Keratinocyte (primary cell): ENCODE measurements around the gene ARMC2. TPM values are rescaled to one million over a fixed set of nuclear protein-coding genes. Genes with fewer than 3 reads are reported as not detected.

ENCODE experiments used
- DNase-seq: peaks from one replicate; pipeline ENCODE4 v3.0.0-alpha.2; 2011; ENCODE audit warnings: low read depth, missing footprints, low spot score
- FAIRE-seq: peaks from 2 replicates; lab custom pipeline; 2011; peaks lifted over from hg19 to GRCh38; lab: Jason Lieb, UNC
- H2AFZ ChIP-seq: 2 replicates; pipeline ENCODE4 v1.6.0; 2012; ENCODE audit warnings: low read length, control low read depth, inconsistent platforms; ENCODE audit not compliant: control insufficient read depth
- H3K27ac ChIP-seq: 2 replicates; pipeline ENCODE4 v1.5.1; 2011; ENCODE audit warnings: low read length; ENCODE audit not compliant: control insufficient read depth, insufficient read depth
- H3K27me3 ChIP-seq: 3 replicates; pipeline ENCODE4 v1.6.0; 2011; ENCODE audit warnings: low read length; ENCODE audit not compliant: control insufficient read depth, insufficient read depth; ENCODE audit errors: extremely low read depth
- H3K36me3 ChIP-seq, 2 experiments: 2 replicates in 1 of 2; 3 replicates in 1 of 2; pipeline ENCODE4 v1.5.1; 2011; ENCODE audit warnings: low read length in 2 of 2, mild to moderate bottlenecking in 1 of 2; ENCODE audit not compliant: control insufficient read depth in 2 of 2, insufficient read depth in 2 of 2; ENCODE audit errors: extremely low read depth in 1 of 2
- H3K4me1 ChIP-seq: 3 replicates; pipeline ENCODE4 v1.5.1; 2011; ENCODE audit warnings: low read length; ENCODE audit not compliant: control insufficient read depth, insufficient read depth; ENCODE audit errors: extremely low read depth
- H3K4me2 ChIP-seq: 3 replicates; pipeline ENCODE4 v1.6.0; 2011; ENCODE audit warnings: low read depth, low read length; ENCODE audit not compliant: control insufficient read depth, insufficient read depth; ENCODE audit errors: extremely low read depth
- H3K4me3 ChIP-seq, 3 experiments: fragments of 200-600 bp in 1 of 3; sonication (generic) in 1 of 3; 2 replicates in 2 of 3; 3 replicates in 1 of 3; pipeline ENCODE4 v1.5.1; 2011 to 2016; ENCODE audit warnings: low read length in 3 of 3, mild to moderate bottlenecking in 3 of 3, control low read depth in 2 of 3, inconsistent platforms in 1 of 3, low read depth in 1 of 3, mixed read lengths in 1 of 3, mixed run types in 1 of 3, moderate library complexity in 1 of 3; ENCODE audit not compliant: control insufficient read depth in 2 of 3, insufficient read depth in 2 of 3; ENCODE audit errors: extremely low read depth in 1 of 3
- H3K79me2 ChIP-seq: 2 replicates; pipeline ENCODE4 v1.6.0; 2012; ENCODE audit warnings: low read length; ENCODE audit not compliant: control insufficient read depth, insufficient read depth
- H3K9ac ChIP-seq: 3 replicates; pipeline ENCODE4 v1.6.0; 2011; ENCODE audit warnings: low read length; ENCODE audit not compliant: control insufficient read depth, insufficient read depth; ENCODE audit errors: extremely low read depth
- H3K9me1 ChIP-seq: 3 replicates; pipeline ENCODE4 v1.6.0; 2011; ENCODE audit warnings: low read length; ENCODE audit not compliant: control insufficient read depth, insufficient read depth; ENCODE audit errors: extremely low read depth
- H3K9me3 ChIP-seq: 2 replicates; pipeline ENCODE4 v1.5.1; 2012; ENCODE audit warnings: low read depth, low read length; ENCODE audit not compliant: control insufficient read depth
- H4K20me1 ChIP-seq: 3 replicates; pipeline ENCODE4 v1.6.0; 2011; ENCODE audit warnings: low read length; ENCODE audit not compliant: control insufficient read depth, insufficient read depth; ENCODE audit errors: extremely low read depth
- CTCF ChIP-seq, 3 experiments: IDR thresholded peaks in 1 of 3; conservative IDR thresholded peaks in 1 of 3; optimal IDR thresholded peaks in 1 of 3; 2 replicates in 2 of 3; 3 replicates in 1 of 3; pipeline versions ENCODE3 to v1.5.1; 2011; ENCODE audit warnings: low read length in 3 of 3, mild to moderate bottlenecking in 3 of 3, moderate library complexity in 2 of 3, control low read depth in 1 of 3, inconsistent platforms in 1 of 3; ENCODE audit not compliant: insufficient read depth in 2 of 3; ENCODE audit errors: extremely low read depth in 1 of 3
- EZH2 ChIP-seq: IDR thresholded peaks from one replicate; pipeline ENCODE4 v1.6.1; 2012; ENCODE audit warnings: inconsistent platforms, mild to moderate bottlenecking, low read length, moderate library complexity
- dilution Hi-C: fragments of 300-500 bp; cut with MboI; formaldehyde crosslinking; loops from one replicate; pipeline ENCODE4 v1.7.0; 2020; ENCODE audit warnings: low sequenced_read_pairs; ENCODE audit not compliant: extremely low pct_ligation_motif_present
- polyA plus RNA-seq, 5 experiments: library from polyadenylated mRNA; depleted of rRNA in 3 of 5; stranded (reverse) in 3 of 5; stranded (forward) in 1 of 5; unstranded in 1 of 5; fragments of >200 nt; gene quantifications; 1 replicate in 1 of 5; 2 replicates in 3 of 5; 3 replicates in 1 of 5; pipeline versions ENCODE4 v1.2.1 to v1.2.3, GENCODE V29; 2011 to 2012; ENCODE audit warnings: missing spikeins in 2 of 5, low read depth in 1 of 5, low replicate concordance in 1 of 5

Gene ARMC2
- polyA plus RNA-seq, 1 donor (not counting 4 experiments of a cell fraction or from before 2014, with no cell fraction given), result 3.8 TPM

DNA sequence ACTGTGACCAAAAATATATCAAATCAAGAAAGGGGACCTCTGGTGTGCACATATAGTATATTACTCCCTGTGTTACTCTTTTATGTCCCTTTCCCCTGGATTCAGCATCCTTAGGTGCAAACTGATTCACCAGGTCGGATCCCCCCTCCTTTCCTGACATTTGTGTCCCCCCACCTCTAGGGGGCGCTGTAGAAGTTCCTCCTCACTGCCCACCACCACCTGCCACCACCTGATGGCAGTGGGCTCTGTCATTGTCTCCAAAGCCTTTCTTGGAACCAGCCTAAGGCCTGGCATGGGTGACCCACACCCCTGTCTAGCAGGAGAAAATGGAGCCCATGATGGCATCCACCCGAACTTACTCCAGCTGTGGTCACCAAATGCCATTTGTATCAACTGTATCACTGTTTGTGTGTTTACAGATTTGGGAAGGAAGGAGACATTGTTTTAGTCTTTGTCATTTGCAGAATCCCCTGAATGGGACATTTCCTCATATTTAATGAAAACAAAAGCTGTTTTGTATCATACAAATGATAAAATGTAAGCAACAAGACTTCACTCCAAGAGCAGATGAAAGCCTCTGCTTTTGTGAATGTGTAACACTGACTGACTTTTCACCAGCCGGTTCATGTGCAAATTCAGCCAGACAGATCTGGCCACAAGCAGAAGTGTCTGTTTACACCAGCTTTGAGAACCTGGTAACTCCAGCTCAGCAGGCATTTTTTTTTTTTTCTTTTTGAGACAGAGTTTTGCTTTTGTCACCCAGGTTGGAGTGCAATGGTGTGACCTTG, 66.2 kb downstream of the ARMC2 start:
- Histone ChIP-seq H3K79me2 (no peaks in the 10 kb centered on the region), H3K27ac (no peak overlapping the region), H3K9ac (no peak overlapping the region), H3K9me3 (no peaks in the 10 kb centered on the region), H3K9me1 (no peaks in the 10 kb centered on the region), H3K4me2 (no peak overlapping the region), H2AFZ (no peak overlapping the region), H3K27me3 (no peaks in the 10 kb centered on the region), H3K36me3 (no peaks in the 10 kb centered on the region), H3K4me1 (no peaks in the 10 kb centered on the region), H3K4me3 (no peak overlapping the region), H4K20me1 (no peaks in the 10 kb centered on the region)
- FAIRE-seq, result no peak
- no peak for DNase-seq
- dilution Hi-C loops, result no loop called here
- TF ChIP-seq CTCF (optimal IDR thresholded peaks at IDR 0.05 in 1 of 3, IDR thresholded peaks at IDR 0.05 in 1 of 3, conservative IDR thresholded peaks at IDR 0.05 in 1 of 3; ENCODE audit: extremely low read depth in 1 of 3, insufficient read depth in 2 of 3, low read length in 3 of 3) (peak; percentile 44 to 74 (median 67)), EZH2 (no peak)

GRCh38 chr6:108915258-108915657, 67.0 kb downstream of the ARMC2 start:
- dilution Hi-C loops, result no loop called here
- no peaks in the 10 kb centered on the region for H3K79me2 ChIP-seq
- no peak for DNase-seq
- no peaks in the 10 kb centered on the region for H4K20me1 ChIP-seq
- no peaks in the 10 kb centered on the region for H3K4me1 ChIP-seq
- H3K9ac ChIP-seq, result no peak overlapping the region
- TF ChIP-seq CTCF (optimal IDR thresholded peaks at IDR 0.05 in 1 of 3, IDR thresholded peaks at IDR 0.05 in 1 of 3, conservative IDR thresholded peaks at IDR 0.05 in 1 of 3; ENCODE audit: extremely low read depth in 1 of 3, insufficient read depth in 2 of 3, low read length in 3 of 3), result no peak
- TF ChIP-seq EZH2, result no peak
- no peaks in the 10 kb centered on the region for H3K27me3 ChIP-seq
- H3K9me3 ChIP-seq, result no peaks in the 10 kb centered on the region
- no peak overlapping the region for H2AFZ ChIP-seq
- H3K36me3 ChIP-seq, result no peaks in the 10 kb centered on the region
- H3K9me1 ChIP-seq, result no peaks in the 10 kb centered on the region
- no peak overlapping the region for H3K27ac ChIP-seq
- no peak for FAIRE-seq
- no peak overlapping the region for H3K4me2 ChIP-seq
- H3K4me3 ChIP-seq, result no peak overlapping the region
